Transverse colon (tissue), 4 donors: Measurements from ENCODE around the gene WDR7.

ENCODE experiments used
- EP300 ChIP-seq: sonication (generic); formaldehyde crosslinking; IDR thresholded peaks from one replicate; pipeline ENCODE4 v1.6.1; 2017; ENCODE audit warnings: antibody characterized with exemption, low read depth
- POLR2A ChIP-seq: fragments of 450-650 bp; IDR thresholded peaks from one replicate; pipeline ENCODE4 v1.6.1; 2016; ENCODE audit warnings: antibody characterized with exemption, mild to moderate bottlenecking, moderate library complexity
- POLR2AphosphoS5 ChIP-seq, 3 donors: sonication (generic); formaldehyde crosslinking; IDR thresholded peaks; one replicate each; pipeline ENCODE4 v1.6.1; 2016; ENCODE audit warnings: antibody characterized with exemption in 3 of 3
- TF ChIP-seq, protein P1 (sequence below), 5 experiments: fragments of 200-600 bp in 3 of 5; fragments of 450-650 bp in 2 of 5; sonication (generic) in 3 of 5; IDR thresholded peaks; 1 replicate in 2 of 5; 2 replicates in 3 of 5; pipeline ENCODE4 v1.5.1; 2016 to 2017; ENCODE audit warnings: antibody characterized with exemption in 5 of 5, inconsistent platforms in 3 of 5, mild to moderate bottlenecking in 2 of 5, moderate library complexity in 1 of 5

DNA sequence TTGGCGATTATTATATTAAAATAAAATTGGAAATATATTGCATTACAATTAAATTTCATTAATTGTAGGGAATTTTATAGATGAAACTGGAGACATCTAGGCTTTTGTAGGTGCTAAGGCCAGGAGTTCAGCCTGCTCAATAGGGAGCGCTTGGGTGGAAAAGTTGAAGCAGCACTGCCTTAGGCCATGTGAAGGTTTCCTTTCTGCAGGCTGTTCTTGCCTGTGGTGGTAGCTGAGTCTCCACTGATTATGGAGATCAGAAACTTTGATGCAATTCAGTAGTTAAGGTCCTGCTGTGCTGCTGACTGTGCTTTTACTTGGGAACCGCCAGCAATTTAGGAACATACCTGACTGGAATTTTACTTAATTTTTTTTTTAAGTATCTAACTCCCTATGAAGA lies 315.9 kb downstream of the WDR7 start:
- TF ChIP-seq, protein P1, sequence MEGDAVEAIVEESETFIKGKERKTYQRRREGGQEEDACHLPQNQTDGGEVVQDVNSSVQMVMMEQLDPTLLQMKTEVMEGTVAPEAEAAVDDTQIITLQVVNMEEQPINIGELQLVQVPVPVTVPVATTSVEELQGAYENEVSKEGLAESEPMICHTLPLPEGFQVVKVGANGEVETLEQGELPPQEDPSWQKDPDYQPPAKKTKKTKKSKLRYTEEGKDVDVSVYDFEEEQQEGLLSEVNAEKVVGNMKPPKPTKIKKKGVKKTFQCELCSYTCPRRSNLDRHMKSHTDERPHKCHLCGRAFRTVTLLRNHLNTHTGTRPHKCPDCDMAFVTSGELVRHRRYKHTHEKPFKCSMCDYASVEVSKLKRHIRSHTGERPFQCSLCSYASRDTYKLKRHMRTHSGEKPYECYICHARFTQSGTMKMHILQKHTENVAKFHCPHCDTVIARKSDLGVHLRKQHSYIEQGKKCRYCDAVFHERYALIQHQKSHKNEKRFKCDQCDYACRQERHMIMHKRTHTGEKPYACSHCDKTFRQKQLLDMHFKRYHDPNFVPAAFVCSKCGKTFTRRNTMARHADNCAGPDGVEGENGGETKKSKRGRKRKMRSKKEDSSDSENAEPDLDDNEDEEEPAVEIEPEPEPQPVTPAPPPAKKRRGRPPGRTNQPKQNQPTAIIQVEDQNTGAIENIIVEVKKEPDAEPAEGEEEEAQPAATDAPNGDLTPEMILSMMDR (IDR thresholded peaks at IDR 0.05): no peak
- TF ChIP-seq POLR2A (no peak), EP300 (no peak), POLR2AphosphoS5 (IDR thresholded peaks at IDR 0.05) (no peak)
